Measurements from ENCODE around the gene TMEM51.

Gene TMEM51, protein sequence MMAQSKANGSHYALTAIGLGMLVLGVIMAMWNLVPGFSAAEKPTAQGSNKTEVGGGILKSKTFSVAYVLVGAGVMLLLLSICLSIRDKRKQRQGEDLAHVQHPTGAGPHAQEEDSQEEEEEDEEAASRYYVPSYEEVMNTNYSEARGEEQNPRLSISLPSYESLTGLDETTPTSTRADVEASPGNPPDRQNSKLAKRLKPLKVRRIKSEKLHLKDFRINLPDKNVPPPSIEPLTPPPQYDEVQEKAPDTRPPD

DNA sequence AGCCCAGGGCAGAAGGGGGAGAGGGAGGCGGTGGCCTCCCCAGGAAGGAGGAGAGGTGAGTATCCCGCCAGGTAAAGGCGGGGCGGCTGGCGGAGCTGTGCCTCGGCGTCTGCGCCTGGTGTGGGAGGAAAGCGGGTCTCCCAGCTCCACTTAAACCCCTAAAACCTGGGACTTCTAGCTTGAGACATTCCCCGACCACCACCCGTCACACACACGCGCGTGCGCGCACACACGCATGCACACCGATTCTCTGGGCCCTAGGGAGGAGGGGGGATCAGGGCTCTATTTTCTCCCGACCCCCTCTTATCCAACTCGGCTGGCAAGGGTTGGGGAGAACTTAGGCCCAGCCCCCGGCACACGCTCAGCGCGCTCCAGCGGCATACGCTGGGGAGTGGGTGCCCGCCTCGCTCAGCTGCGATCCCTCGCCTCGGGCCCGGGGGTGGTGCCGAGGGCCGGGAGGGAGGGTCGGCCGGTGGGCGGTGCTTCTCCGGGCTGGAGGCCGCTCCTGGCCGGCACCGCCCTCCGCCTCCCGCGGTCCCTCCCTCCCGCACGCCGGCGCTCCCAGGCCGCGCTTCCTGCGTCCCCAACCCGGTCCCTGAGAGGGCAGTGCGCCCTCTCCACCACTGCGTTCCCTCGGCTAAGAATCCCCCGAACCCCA lies at the start of gene TMEM51:
TMEM51 (plus strand) TSS at position 564 of the 658 bp plus-strand sequence. CDS start 61,341 bp downstream, outside the sequence.
- H3K4me1 ChIP-seq (ENCODE audit: control insufficient read depth in 1 of 2, insufficient read depth in 2 of 2, low read length in 2 of 2): peaks cover 22 to 46% of the 10 kb centered on the region in 2 donors
- peak within 1 kb of the TSS; percentile 76 for H3K27ac ChIP-seq (ENCODE audit: low read length)
- H3K36me3 ChIP-seq (ENCODE audit: control insufficient read depth in 1 of 2, insufficient read depth in 2 of 2, low read length in 2 of 2): no peaks in the 10 kb centered on the region
- H3K4me3 ChIP-seq (ENCODE audit: low read depth in 1 of 2, low read length in 2 of 2): peak within 1 kb of the TSS; percentile 74 to 87
- no peaks in the 10 kb centered on the region for H3K9me3 ChIP-seq (ENCODE audit: control insufficient read depth in 1 of 2, low read length in 2 of 2)
- no peaks in the 10 kb centered on the region for H3K27me3 ChIP-seq (ENCODE audit: low read depth, low read length)

DNA sequence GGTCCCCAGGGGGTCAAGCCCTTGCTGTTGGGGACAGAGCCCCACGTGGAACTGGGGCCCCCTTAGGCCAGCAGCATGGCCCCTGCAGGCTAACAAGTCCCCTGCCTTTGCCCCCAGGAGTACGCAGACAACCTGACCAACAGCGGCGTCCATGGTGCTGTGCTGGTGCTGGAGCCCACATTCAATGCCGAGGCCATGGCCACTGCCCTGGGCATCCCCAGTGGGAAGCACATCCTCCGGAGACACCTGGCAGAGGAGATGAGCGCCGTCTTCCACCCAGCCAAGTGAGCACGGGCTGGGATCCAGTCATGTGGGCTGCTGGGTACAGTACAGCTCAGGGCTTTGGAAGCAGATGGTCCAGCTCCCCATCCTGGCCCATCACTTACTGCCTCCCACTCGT lies 49.6 kb upstream of the TMEM51 start:
- Histone ChIP-seq H3K9me3 (ENCODE audit: control insufficient read depth in 1 of 2, low read length in 2 of 2) (peaks cover 0 to 16% of the 10 kb centered on the region in 2 donors), H3K27ac (ENCODE audit: low read length) (no peak overlapping the region), H3K4me1 (ENCODE audit: control insufficient read depth in 1 of 2, insufficient read depth in 2 of 2, low read length in 2 of 2) (no peaks in the 10 kb centered on the region), H3K27me3 (ENCODE audit: low read depth, low read length) (peaks cover 9% of the 10 kb centered on the region), H3K4me3 (ENCODE audit: low read depth in 1 of 2, low read length in 2 of 2) (no peak overlapping the region), H3K36me3 (ENCODE audit: control insufficient read depth in 1 of 2, insufficient read depth in 2 of 2, low read length in 2 of 2) (peaks cover 0 to 7% of the 10 kb centered on the region in 2 donors)

DNA sequence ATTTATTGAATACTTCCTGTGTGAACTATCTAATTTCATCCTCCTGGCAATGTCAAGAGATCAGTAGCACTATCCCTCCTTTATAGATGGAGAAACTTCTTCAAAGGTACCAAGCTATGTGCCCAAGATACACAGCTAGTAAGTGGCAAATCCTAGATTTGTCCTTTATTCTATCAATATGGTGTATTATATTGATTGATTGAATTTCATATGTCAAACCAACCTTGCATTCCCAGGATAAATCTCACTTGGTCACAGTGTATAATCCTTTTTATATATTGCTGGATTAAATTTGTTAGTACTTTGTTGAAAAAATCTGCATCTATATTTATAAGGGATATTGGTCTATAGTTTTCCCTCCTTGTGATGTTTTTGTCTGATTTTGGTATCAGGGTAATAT lies 48.8 kb upstream of the TMEM51 start:
- Histone ChIP-seq H3K4me3 (ENCODE audit: low read depth in 1 of 2, low read length in 2 of 2) (no peak overlapping the region), H3K4me1 (ENCODE audit: control insufficient read depth in 1 of 2, insufficient read depth in 2 of 2, low read length in 2 of 2) (no peaks in the 10 kb centered on the region), H3K27me3 (ENCODE audit: low read depth, low read length) (peaks cover 9% of the 10 kb centered on the region), H3K36me3 (ENCODE audit: control insufficient read depth in 1 of 2, insufficient read depth in 2 of 2, low read length in 2 of 2) (peaks cover 0 to 7% of the 10 kb centered on the region in 2 donors), H3K9me3 (ENCODE audit: control insufficient read depth in 1 of 2, low read length in 2 of 2) (peaks cover 0 to 16% of the 10 kb centered on the region in 2 donors), H3K27ac (ENCODE audit: low read length) (no peak overlapping the region)

DNA sequence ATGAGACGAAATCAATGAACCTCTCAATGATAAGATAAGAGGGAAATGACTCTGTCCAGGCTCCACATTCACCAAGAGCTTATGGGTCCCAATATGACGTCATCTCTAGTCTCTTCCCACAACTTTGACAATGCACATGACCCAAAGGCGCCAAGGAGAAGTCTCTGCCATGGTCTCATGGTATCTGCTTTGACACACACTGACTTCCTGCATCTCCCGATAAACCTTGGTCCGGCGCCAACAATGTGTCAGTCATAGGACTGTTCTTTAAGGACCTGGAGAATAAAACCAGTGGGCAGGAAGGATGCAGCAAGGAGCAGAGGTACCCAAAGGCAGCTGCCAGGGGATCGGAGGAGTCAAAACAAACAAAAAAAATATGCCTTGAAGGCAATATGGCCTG lies 46.9 kb upstream of the TMEM51 start:
- Histone ChIP-seq H3K4me1 (ENCODE audit: control insufficient read depth in 1 of 2, insufficient read depth in 2 of 2, low read length in 2 of 2) (no peaks in the 10 kb centered on the region), H3K4me3 (ENCODE audit: low read depth in 1 of 2, low read length in 2 of 2) (no peak overlapping the region), H3K9me3 (ENCODE audit: control insufficient read depth in 1 of 2, low read length in 2 of 2) (peaks cover 0 to 16% of the 10 kb centered on the region in 2 donors), H3K27ac (ENCODE audit: low read length) (no peak overlapping the region), H3K36me3 (ENCODE audit: control insufficient read depth in 1 of 2, insufficient read depth in 2 of 2, low read length in 2 of 2) (peaks cover 0 to 7% of the 10 kb centered on the region in 2 donors), H3K27me3 (ENCODE audit: low read depth, low read length) (no peaks in the 10 kb centered on the region)

DNA sequence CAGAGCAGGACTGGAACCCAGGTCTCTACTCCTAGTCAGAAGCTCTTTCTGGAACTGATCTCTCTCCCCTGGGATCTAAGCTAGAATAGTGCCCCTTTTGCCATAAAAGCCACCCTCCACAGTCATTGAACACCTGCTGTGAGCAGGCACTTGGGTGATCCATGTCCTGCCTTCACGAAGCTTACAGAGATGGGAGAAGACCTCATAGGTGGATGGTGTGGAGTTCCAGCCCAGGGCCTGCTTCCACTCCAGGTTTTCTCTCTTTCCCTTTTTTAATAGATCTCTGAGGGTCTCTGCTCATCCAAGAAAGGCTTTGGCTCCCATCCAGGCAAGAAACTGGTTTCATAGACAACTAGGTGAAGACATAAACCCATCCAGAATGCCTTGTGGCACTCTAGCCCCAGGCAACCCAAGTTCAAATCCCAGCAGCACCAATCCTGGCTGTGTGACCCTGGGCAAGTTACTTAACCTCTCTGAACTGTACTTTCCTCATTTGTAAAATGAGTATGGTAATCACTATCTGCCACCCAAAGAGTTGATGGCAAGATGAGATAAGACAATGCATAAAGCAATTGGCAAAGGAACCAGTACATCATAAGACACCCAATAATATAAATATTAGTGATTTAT lies 46.4 kb upstream of the TMEM51 start:
- Histone ChIP-seq H3K4me3 (ENCODE audit: low read depth in 1 of 2, low read length in 2 of 2) (no peak overlapping the region), H3K27me3 (ENCODE audit: low read depth, low read length) (no peaks in the 10 kb centered on the region), H3K9me3 (ENCODE audit: control insufficient read depth in 1 of 2, low read length in 2 of 2) (peaks cover 0 to 16% of the 10 kb centered on the region in 2 donors), H3K4me1 (ENCODE audit: control insufficient read depth in 1 of 2, insufficient read depth in 2 of 2, low read length in 2 of 2) (no peaks in the 10 kb centered on the region), H3K27ac (ENCODE audit: low read length) (no peak overlapping the region), H3K36me3 (ENCODE audit: control insufficient read depth in 1 of 2, insufficient read depth in 2 of 2, low read length in 2 of 2) (peaks cover 0 to 7% of the 10 kb centered on the region in 2 donors)

DNA sequence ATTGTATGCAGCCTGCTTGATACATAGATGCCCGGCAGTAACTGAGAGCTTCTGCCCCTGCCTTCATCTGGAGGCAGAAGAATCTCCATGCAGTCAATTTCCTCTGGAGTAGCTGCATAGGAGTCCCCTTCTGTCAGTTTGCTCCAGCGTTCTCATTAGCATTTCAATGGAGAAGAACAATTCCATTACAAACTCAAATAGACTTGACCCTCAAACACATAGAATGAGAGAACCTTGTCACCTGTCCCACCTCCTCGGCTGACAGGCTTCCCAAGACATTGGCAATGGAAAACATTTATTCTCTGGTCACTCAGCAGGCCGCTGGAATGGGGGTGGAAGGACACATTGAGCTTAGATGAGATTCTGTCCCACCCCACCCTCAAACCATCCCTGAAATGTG lies 45.6 kb upstream of the TMEM51 start:
- Histone ChIP-seq H3K27ac (ENCODE audit: low read length) (no peak overlapping the region), H3K9me3 (ENCODE audit: control insufficient read depth in 1 of 2, low read length in 2 of 2) (peaks cover 0 to 16% of the 10 kb centered on the region in 2 donors), H3K27me3 (ENCODE audit: low read depth, low read length) (no peaks in the 10 kb centered on the region), H3K4me1 (ENCODE audit: control insufficient read depth in 1 of 2, insufficient read depth in 2 of 2, low read length in 2 of 2) (no peaks in the 10 kb centered on the region), H3K4me3 (ENCODE audit: low read depth in 1 of 2, low read length in 2 of 2) (no peak overlapping the region), H3K36me3 (ENCODE audit: control insufficient read depth in 1 of 2, insufficient read depth in 2 of 2, low read length in 2 of 2) (peaks cover 0 to 7% of the 10 kb centered on the region in 2 donors)

DNA sequence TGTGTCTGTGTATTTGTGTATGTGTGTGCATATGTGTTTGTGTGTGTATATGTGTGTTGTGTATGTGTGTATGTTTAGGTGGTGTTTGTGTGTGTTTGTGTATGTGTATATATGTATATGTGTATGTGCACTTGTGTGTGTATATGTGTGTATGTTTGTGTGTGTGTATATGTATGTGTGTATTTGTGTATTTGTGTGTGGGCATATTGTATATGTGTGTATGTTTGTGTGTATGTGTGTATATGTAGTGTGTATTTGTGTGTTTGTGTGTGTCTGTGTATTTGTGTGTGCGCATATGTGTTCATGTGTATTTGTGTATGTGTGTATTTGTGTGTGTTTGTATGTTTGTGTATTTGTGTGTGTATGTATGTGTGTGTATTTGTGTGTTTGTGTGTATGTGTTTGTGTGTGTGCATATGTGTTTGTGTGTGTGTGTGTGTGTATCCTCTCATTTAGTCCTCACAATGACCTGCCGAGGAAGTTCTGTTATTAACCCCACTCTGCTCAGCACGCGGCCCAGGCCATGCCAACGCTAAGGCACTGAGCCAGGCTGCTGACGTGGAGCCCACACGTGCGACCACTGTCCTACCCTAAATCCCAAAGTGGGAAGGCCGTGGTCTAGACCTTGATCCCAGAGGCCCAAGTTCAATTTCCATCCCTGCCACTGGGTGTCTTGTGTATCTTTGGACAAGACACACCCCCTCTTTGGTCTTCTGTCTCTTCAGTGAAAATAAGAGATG lies 43.2 kb upstream of the TMEM51 start:
- H3K27me3 ChIP-seq (ENCODE audit: low read depth, low read length): no peaks in the 10 kb centered on the region
- H3K36me3 ChIP-seq (ENCODE audit: control insufficient read depth in 1 of 2, insufficient read depth in 2 of 2, low read length in 2 of 2): peaks cover 0 to 3% of the 10 kb centered on the region in 2 donors
- H3K27ac ChIP-seq (ENCODE audit: low read length): no peak overlapping the region
- H3K4me1 ChIP-seq (ENCODE audit: control insufficient read depth in 1 of 2, insufficient read depth in 2 of 2, low read length in 2 of 2): no peaks in the 10 kb centered on the region
- H3K9me3 ChIP-seq (ENCODE audit: control insufficient read depth in 1 of 2, low read length in 2 of 2): peaks cover 0 to 3% of the 10 kb centered on the region in 2 donors
- H3K4me3 ChIP-seq (ENCODE audit: low read depth in 1 of 2, low read length in 2 of 2): no peak overlapping the region

DNA sequence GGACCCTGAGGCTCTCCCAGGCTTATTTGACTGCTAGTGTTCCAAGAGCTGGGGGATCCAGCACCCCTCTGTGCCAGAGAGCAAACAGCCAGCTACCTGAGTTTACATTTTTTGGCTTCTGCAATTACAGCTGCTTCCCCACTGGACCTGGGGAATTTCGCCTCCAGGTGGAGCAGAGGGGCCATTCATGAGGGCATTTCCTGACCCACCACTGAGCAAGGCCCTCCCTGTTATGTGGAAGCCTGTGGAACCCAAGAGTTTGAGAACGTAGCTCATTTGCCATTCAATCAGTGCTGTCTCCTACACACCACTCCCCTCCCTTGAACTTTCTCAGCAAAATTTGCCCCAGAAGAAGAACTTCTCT lies 42.7 kb upstream of the TMEM51 start:
- H3K4me1 ChIP-seq (ENCODE audit: control insufficient read depth in 1 of 2, insufficient read depth in 2 of 2, low read length in 2 of 2): no peaks in the 10 kb centered on the region
- H3K9me3 ChIP-seq (ENCODE audit: control insufficient read depth in 1 of 2, low read length in 2 of 2): no peaks in the 10 kb centered on the region
- no peak overlapping the region for H3K27ac ChIP-seq (ENCODE audit: low read length)
- peaks cover 0 to 3% of the 10 kb centered on the region in 2 donors for H3K36me3 ChIP-seq (ENCODE audit: control insufficient read depth in 1 of 2, insufficient read depth in 2 of 2, low read length in 2 of 2)
- H3K4me3 ChIP-seq (ENCODE audit: low read depth in 1 of 2, low read length in 2 of 2): no peak overlapping the region
- no peaks in the 10 kb centered on the region for H3K27me3 ChIP-seq (ENCODE audit: low read depth, low read length)

DNA sequence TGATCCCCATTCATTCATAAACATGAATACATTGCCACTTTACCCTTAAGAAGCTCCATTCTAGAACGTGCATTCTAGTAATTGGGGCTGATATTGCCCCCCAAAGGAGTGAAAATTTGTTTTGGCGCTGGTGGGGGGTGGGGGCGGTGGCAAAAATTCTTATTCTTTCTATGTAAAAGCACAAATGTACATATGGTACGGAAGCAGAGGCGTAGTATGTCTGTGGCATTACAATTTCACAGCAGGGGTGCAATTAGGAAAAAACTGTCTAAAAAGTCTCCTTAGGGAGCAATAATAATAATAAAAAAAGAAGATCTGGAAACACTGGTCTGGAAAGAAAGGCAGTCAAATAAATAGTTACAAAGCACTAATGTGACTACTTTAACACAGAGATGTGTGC lies 40.4 kb upstream of the TMEM51 start:
- H3K27me3 ChIP-seq (ENCODE audit: low read depth, low read length): no peaks in the 10 kb centered on the region
- no peak overlapping the region for H3K27ac ChIP-seq (ENCODE audit: low read length)
- H3K4me1 ChIP-seq (ENCODE audit: control insufficient read depth in 1 of 2, insufficient read depth in 2 of 2, low read length in 2 of 2): no peaks in the 10 kb centered on the region
- no peak overlapping the region for H3K4me3 ChIP-seq (ENCODE audit: low read depth in 1 of 2, low read length in 2 of 2)
- H3K9me3 ChIP-seq (ENCODE audit: control insufficient read depth in 1 of 2, low read length in 2 of 2): no peaks in the 10 kb centered on the region
- H3K36me3 ChIP-seq (ENCODE audit: control insufficient read depth in 1 of 2, insufficient read depth in 2 of 2, low read length in 2 of 2): peaks cover 0 to 3% of the 10 kb centered on the region in 2 donors

DNA sequence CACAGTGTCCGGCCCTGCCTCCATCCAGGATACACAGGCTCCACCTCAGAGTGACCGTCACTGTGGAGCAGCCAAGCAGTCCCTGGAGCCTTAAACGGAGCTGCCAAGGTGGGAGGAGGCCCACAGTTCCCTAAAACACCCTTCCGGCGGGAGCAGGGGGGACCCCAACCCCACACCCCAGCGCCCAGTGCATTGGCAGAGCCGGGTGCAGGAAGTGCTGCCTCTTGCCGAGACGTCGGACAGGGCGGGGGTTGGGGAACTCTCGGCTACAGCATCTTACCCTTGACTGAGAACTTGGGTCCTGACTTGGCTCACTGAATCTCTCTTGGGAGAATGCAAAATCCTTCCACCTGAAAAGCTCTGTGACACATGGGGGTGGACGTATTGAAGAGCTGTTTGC lies 38.7 kb upstream of the TMEM51 start:
- Histone ChIP-seq H3K9me3 (ENCODE audit: control insufficient read depth in 1 of 2, low read length in 2 of 2) (no peaks in the 10 kb centered on the region), H3K36me3 (ENCODE audit: control insufficient read depth in 1 of 2, insufficient read depth in 2 of 2, low read length in 2 of 2) (peaks cover 0 to 3% of the 10 kb centered on the region in 2 donors), H3K4me1 (ENCODE audit: control insufficient read depth in 1 of 2, insufficient read depth in 2 of 2, low read length in 2 of 2) (no peaks in the 10 kb centered on the region), H3K27me3 (ENCODE audit: low read depth, low read length) (no peaks in the 10 kb centered on the region), H3K27ac (ENCODE audit: low read length) (no peak overlapping the region), H3K4me3 (ENCODE audit: low read depth in 1 of 2, low read length in 2 of 2) (no peak overlapping the region)
